Glutamatergic neuron (in vitro differentiated cells): ENCODE data around the gene MN1. TPM values are rescaled to one million over a fixed set of nuclear protein-coding genes. Genes with fewer than 3 reads are reported as not detected.
A peak's percentile ranks its signal among the peaks of the same experiment; 100 is the strongest.

Experiments
- DNase-seq: peaks from one replicate; pipeline ENCODE4 v3.0.0; 2022
- H3K27ac Mint-ChIP-seq: one replicate; pipeline ENCODE4 v1.8.0; 2020; ENCODE audit warnings: mild to moderate bottlenecking, mixed read lengths, inconsistent platforms; ENCODE audit not compliant: unreplicated experiment
- H3K27me3 Mint-ChIP-seq: one replicate; pipeline ENCODE4 v1.8.0; 2020; ENCODE audit warnings: mild to moderate bottlenecking, moderate library complexity, mixed read lengths, inconsistent platforms; ENCODE audit not compliant: unreplicated experiment
- H3K36me3 Mint-ChIP-seq: one replicate; pipeline ENCODE4 v1.8.0; 2020; ENCODE audit warnings: mild to moderate bottlenecking, mixed read lengths, inconsistent platforms; ENCODE audit not compliant: unreplicated experiment
- H3K4me1 Mint-ChIP-seq: one replicate; pipeline ENCODE4 v1.8.0; 2020; ENCODE audit warnings: mild to moderate bottlenecking, low read depth, mixed read lengths, inconsistent platforms; ENCODE audit not compliant: unreplicated experiment
- H3K4me3 Mint-ChIP-seq: one replicate; pipeline ENCODE4 v1.8.0; 2020; ENCODE audit warnings: mild to moderate bottlenecking, mixed read lengths, inconsistent platforms; ENCODE audit not compliant: unreplicated experiment
- H3K9me3 Mint-ChIP-seq: one replicate; pipeline ENCODE4 v1.8.0; 2020; ENCODE audit warnings: mild to moderate bottlenecking, moderate library complexity, mixed read lengths, inconsistent platforms; ENCODE audit not compliant: unreplicated experiment
- total RNA-seq: library from RNA; stranded (reverse); fragmentation: NEBNext Ultra II Directional; extraction: Animal tissue kit (Norgen Biotek cat#: 25700); gene quantifications from one replicate; pipeline ENCODE4 v1.2.1, GENCODE V29; 2021; ENCODE audit not compliant: unreplicated experiment
- TF ChIP-seq, protein P1 (sequence below): fragments of 200-600 bp; sonication (generic); IDR thresholded peaks from one replicate; pipeline ENCODE4 v1.5.0; 2021; ENCODE audit not compliant: partially characterized antibody, unreplicated experiment

MN1 gene
- total RNA-seq, 1 donor from 2014 or later: 0.91 TPM

DNA sequence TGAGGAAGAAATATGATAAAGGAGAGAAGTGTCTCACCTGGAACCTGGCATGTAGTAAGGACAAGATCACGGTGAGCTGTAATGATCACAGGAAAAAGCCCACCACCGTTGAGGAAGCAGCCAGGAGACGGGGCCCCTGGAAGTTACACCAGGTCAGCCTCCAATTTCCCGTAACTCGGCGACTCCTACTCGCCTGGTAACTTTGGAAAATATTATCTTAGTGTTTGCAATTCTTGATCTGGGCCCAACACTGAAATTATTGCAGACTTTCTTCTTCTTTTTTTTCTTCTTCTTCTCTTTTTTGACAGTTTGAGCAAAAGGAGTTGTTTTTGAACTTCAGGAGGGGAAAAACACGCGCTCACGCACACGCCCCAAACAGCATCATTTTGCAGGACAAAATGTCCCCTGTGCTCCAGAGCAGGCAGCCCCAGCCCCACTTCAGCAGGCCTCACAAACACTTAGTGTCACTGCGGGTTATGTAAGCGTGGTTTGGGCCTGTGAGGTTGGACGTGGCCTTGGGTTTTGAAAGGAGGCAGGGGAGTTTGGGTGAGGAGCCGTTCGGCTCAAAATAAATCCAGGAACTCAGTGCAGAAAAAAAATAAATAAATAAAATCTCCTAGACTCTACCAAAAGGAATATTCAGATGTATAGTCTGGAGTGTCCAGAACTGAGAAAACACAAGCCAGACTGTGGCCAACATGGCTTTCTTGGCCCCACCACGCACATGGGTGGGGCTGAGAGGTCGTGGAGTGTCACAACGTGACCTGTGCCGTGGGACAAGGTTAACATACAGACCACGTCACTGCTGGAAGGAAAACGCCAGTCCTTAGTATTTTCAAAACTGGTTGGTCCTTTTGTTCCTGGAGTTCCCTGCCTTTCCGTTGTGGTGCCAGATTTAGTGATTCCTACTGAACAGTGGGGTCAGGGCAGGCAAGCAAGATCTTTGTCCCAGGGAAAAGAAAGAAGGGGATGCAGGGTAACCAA, 26.3 kb upstream of the MN1 start:
- Mint-ChIP-seq H3K4me3 (no peak overlapping the region), H3K9me3 (no peaks in the 10 kb centered on the region), H3K36me3 (no peaks in the 10 kb centered on the region), H3K4me1 (no peaks in the 10 kb centered on the region), H3K27me3 (no peaks in the 10 kb centered on the region), H3K27ac (no peak overlapping the region)
- TF ChIP-seq, protein P1, sequence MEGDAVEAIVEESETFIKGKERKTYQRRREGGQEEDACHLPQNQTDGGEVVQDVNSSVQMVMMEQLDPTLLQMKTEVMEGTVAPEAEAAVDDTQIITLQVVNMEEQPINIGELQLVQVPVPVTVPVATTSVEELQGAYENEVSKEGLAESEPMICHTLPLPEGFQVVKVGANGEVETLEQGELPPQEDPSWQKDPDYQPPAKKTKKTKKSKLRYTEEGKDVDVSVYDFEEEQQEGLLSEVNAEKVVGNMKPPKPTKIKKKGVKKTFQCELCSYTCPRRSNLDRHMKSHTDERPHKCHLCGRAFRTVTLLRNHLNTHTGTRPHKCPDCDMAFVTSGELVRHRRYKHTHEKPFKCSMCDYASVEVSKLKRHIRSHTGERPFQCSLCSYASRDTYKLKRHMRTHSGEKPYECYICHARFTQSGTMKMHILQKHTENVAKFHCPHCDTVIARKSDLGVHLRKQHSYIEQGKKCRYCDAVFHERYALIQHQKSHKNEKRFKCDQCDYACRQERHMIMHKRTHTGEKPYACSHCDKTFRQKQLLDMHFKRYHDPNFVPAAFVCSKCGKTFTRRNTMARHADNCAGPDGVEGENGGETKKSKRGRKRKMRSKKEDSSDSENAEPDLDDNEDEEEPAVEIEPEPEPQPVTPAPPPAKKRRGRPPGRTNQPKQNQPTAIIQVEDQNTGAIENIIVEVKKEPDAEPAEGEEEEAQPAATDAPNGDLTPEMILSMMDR: no peak
- no peak for DNase-seq

DNA sequence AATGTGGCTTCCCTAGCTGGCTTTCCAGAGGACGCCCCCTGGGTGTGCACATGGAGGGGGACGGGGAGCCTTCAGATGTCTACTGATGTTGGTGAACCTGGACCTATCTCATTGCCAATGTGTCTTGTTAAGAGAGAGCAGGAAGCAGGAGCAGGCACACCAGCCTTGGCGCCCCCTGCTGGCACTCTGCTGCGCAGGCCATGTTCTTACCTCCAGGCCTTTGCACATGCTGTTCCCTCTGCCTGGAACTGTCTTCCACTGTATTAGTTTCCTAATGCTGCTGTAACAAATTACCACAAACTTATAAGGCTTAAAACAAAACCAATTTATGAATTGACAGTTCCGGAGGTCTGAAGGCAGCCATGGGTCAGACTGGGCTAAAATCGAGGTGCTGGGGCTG, 23.6 kb upstream of the MN1 start:
- DNase-seq: no peak
- TF ChIP-seq, protein P1: peak; percentile 34
- no peak overlapping the region for H3K4me3 Mint-ChIP-seq

DNA sequence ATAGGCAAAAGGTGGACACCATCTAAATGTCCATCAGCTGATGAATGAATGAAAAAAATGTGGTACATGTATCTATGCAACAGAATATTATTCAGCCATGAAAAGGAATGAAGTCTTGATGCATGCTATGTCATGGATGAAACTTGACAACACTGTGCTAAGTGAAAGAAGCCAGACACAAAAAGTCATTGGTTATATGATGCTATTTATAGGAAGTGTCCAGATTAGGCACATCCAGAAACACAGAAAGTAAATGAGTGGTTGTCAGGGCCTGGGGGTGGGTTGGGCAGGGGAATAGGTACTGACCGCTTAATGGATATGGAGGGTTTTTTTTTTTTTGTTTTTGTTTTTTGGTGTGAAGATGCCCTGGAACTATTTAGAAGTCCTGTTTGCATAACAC, 21.7 kb upstream of the MN1 start:
- H3K9me3 Mint-ChIP-seq: peaks cover 2% of the 10 kb centered on the region
- H3K36me3 Mint-ChIP-seq: no peaks in the 10 kb centered on the region
- no peak overlapping the region for H3K4me3 Mint-ChIP-seq
- H3K27me3 Mint-ChIP-seq: no peaks in the 10 kb centered on the region
- H3K27ac Mint-ChIP-seq: no peak overlapping the region
- DNase-seq: no peak
- no peaks in the 10 kb centered on the region for H3K4me1 Mint-ChIP-seq
- TF ChIP-seq, protein P1: no peak

More for the DNA sequence above, 23.6 kb upstream of the MN1 start:
- Mint-ChIP-seq H3K36me3 (no peaks in the 10 kb centered on the region), H3K27ac (no peak overlapping the region), H3K4me1 (no peaks in the 10 kb centered on the region), H3K27me3 (no peaks in the 10 kb centered on the region), H3K9me3 (peaks cover 2% of the 10 kb centered on the region)

DNA sequence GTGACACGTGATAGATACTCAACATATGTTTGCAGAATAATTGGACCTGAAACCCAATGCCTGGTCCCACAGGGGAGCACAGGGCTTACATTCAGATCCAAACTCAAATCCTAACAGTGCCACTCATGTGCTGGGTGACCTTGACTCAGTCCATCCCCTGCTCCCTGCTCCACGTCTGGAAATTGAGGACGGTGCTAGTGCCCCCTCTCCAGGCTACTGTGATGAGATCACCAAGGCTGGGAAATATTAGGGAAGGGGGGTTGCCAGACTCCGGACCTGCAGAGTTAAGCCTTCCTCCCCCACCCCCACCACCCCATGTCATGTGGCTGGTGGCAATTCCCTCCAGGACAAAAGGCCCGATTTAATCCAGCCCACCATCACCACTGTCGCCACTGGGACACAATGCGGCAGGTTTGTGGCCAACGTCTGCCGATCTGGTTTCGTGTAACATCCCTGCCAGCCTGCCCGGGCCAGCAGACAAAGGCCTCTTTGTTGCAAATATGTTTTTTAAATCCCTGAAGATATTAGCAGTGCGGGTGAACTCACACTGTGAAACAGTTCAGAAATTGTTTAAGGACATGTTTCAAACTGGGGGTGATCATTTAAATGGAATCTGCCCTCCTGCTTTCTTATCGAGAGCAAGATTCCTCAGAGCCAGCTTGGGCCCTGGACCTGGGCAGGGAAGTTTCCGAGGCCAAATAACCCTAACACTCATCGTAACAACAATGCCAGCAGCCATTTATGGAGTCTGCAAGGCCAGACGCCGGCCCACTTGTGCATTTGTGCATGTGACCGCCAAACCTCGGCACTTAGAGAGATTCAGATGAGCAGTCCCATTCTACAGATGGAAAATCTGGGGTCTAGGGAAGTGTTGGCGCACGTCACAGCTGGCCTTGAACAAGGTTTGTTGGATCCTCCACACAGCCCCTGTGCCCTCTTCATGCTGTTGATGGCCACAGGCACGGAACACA, 19.6 kb upstream of the MN1 start:
- no peak for DNase-seq
- Mint-ChIP-seq H3K4me3 (no peak overlapping the region), H3K27me3 (no peaks in the 10 kb centered on the region), H3K4me1 (no peaks in the 10 kb centered on the region), H3K36me3 (no peaks in the 10 kb centered on the region), H3K27ac (no peak overlapping the region), H3K9me3 (peaks cover 2% of the 10 kb centered on the region)
- TF ChIP-seq, protein P1: no peak
